H4 (cell line): ENCODE data around the gene GREM2. TPM values are rescaled to one million over a fixed set of nuclear protein-coding genes. Genes with fewer than 3 reads are reported as not detected.

Experiments
- DNase-seq: peaks from one replicate; pipeline ENCODE4 v3.0.0-alpha.2; 2015; ENCODE audit warnings: low spot score
- total RNA-seq: library from RNA; depleted of rRNA; stranded (reverse); fragments of >200 nt; shearing (Covaris generic); gene quantifications from 2 replicates; pipeline ENCODE4 v1.2.3, GENCODE V29; 2014

GREM2 gene
- total RNA-seq, 1 experiment from 2014 or later = 0.08 TPM

GRCh38 chr1:240500647-240501046 lies 111.3 kb downstream of the GREM2 start:
- no peak for DNase-seq

GRCh38 chr1:240499012-240499411 lies 112.9 kb downstream of the GREM2 start:
- peak; percentile 57 for DNase-seq

- DNase-seq = no peak
Measured at GRCh38 chr1:240498335-240498734, 113.6 kb downstream of the GREM2 start.

- no peak for DNase-seq
Measured at GRCh38 chr1:240497908-240498307, 114.0 kb downstream of the GREM2 start.

GRCh38 chr1:240496941-240497340 lies 115.0 kb downstream of the GREM2 start:
- DNase-seq = no peak

- DNase-seq = no peak
Measured at GRCh38 chr1:240496356-240496755, 115.6 kb downstream of the GREM2 start.

- DNase-seq = no peak
Measured at GRCh38 chr1:240495601-240496000, 116.4 kb downstream of the GREM2 start.

- no peak for DNase-seq
Measured at GRCh38 chr1:240492832-240493440, 119.0 kb downstream of the GREM2 start.

- DNase-seq = no peak
Measured at GRCh38 chr1:240491796-240492195, 120.2 kb downstream of the GREM2 start.

- peak; percentile 64 for DNase-seq
Measured at GRCh38 chr1:240491156-240491555, 120.8 kb downstream of the GREM2 start.

- no peak for DNase-seq
Measured at GRCh38 chr1:240487493-240487892, 124.5 kb downstream of the GREM2 start.

- no peak for DNase-seq
Measured at GRCh38 chr1:240486611-240487010, 125.3 kb downstream of the GREM2 start.

- DNase-seq = no peak
Measured at GRCh38 chr1:240484804-240485443, 127.0 kb downstream of the GREM2 start.

- no peak for DNase-seq
Measured at GRCh38 chr1:240478536-240478935, 133.4 kb downstream of the GREM2 start.

- no peak for DNase-seq
Measured at GRCh38 chr1:240475832-240476231, 136.1 kb downstream of the GREM2 start.

GRCh38 chr1:240474133-240474614 lies 137.8 kb downstream of the GREM2 start:
- peak; percentile 33 for DNase-seq

GRCh38 chr1:240468656-240469055 lies 143.3 kb downstream of the GREM2 start:
- DNase-seq = no peak

- no peak for DNase-seq
Measured at GRCh38 chr1:240467895-240468294, 144.1 kb downstream of the GREM2 start.

GRCh38 chr1:240466509-240466908 lies 145.4 kb downstream of the GREM2 start:
- no peak for DNase-seq

- no peak for DNase-seq
Measured at GRCh38 chr1:240465531-240465940, 146.4 kb downstream of the GREM2 start.

GRCh38 chr1:240464099-240464498 lies 147.9 kb downstream of the GREM2 start:
- no peak for DNase-seq

GRCh38 chr1:240462766-240463395 lies 149.1 kb downstream of the GREM2 start:
- no peak for DNase-seq

- no peak for DNase-seq
Measured at GRCh38 chr1:240462277-240462676, 149.7 kb downstream of the GREM2 start.
